Neuronal stem cell (in vitro differentiated cells): Measurements from ENCODE around the gene KCNAB3.

Experiments used
- DNase-seq: peaks from one replicate; pipeline ENCODE4 v3.0.0-alpha.2; 2013; ENCODE audit warnings: low spot score
- H2AFZ ChIP-seq: one replicate; pipeline ENCODE4 v1.6.1; 2013; ENCODE audit warnings: mild to moderate bottlenecking, low read length, inconsistent platforms
- H2AK5ac ChIP-seq: 2 replicates; pipeline ENCODE4 v1.6.1; 2013; ENCODE audit warnings: low read depth, mild to moderate bottlenecking, inconsistent platforms, low read length, moderate library complexity, mixed read lengths
- H2BK120ac ChIP-seq: 2 replicates; pipeline ENCODE4 v1.6.1; 2013; ENCODE audit warnings: low read depth, mild to moderate bottlenecking, inconsistent platforms, low read length, moderate library complexity, mixed read lengths
- H2BK12ac ChIP-seq: one replicate; pipeline ENCODE4 v1.6.1; 2013; ENCODE audit warnings: low read length, inconsistent platforms
- H2BK15ac ChIP-seq: 2 replicates; pipeline ENCODE4 v1.6.1; 2013; ENCODE audit warnings: mild to moderate bottlenecking, low read length, inconsistent platforms, mixed read lengths
- H2BK5ac ChIP-seq: one replicate; pipeline ENCODE4 v1.6.1; 2013; ENCODE audit warnings: inconsistent platforms, mild to moderate bottlenecking, low read length, moderate library complexity
- H3K14ac ChIP-seq: one replicate; pipeline ENCODE4 v1.6.1; 2013; ENCODE audit warnings: low read length, inconsistent platforms
- H3K18ac ChIP-seq: 2 replicates; pipeline ENCODE4 v1.6.1; 2013; ENCODE audit warnings: low read length, inconsistent platforms
- H3K23ac ChIP-seq: 2 replicates; pipeline ENCODE4 v1.6.1; 2013; ENCODE audit warnings: low read depth, mild to moderate bottlenecking, mixed read lengths, low read length, inconsistent platforms; ENCODE audit not compliant: poor library complexity
- H3K27ac ChIP-seq: replicated peaks from 3 replicates; pipeline ENCODE4 v1.5.1; 2013; ENCODE audit warnings: low read length, inconsistent platforms
- H3K27me3 ChIP-seq, 3 experiments: 2 replicates each; pipeline ENCODE4 v1.6.1; 2013; ENCODE audit warnings: low read length in 3 of 3, mild to moderate bottlenecking in 2 of 3, inconsistent platforms in 1 of 3, low read depth in 1 of 3, mixed read lengths in 1 of 3, moderate library complexity in 1 of 3; ENCODE audit not compliant: control insufficient read depth in 3 of 3, insufficient read depth in 3 of 3
- H3K36me3 ChIP-seq, 2 donors: replicated peaks in 1 of 2; 2 replicates each; pipeline ENCODE4 v1.6.1; 2013; ENCODE audit warnings: low read length in 2 of 2; ENCODE audit not compliant: control insufficient read depth in 2 of 2, insufficient read depth in 2 of 2
- H3K4ac ChIP-seq: 2 replicates; pipeline ENCODE4 v1.6.1; 2013; ENCODE audit warnings: inconsistent platforms, mild to moderate bottlenecking, low read length, moderate library complexity
- H3K4me1 ChIP-seq, 2 donors: 1 replicate in 1 of 2; 2 replicates in 1 of 2; pipeline ENCODE4 v1.6.1; 2013; ENCODE audit warnings: low read length in 2 of 2, low read depth in 1 of 2; ENCODE audit not compliant: control insufficient read depth in 2 of 2, insufficient read depth in 1 of 2
- H3K4me2 ChIP-seq: one replicate; pipeline ENCODE4 v1.6.1; 2013; ENCODE audit warnings: mild to moderate bottlenecking, low read length, inconsistent platforms; ENCODE audit not compliant: insufficient read depth, poor library complexity, severe bottlenecking
- H3K4me3 ChIP-seq, 2 donors: 2 replicates each; pipeline ENCODE4 v1.5.1; 2013; ENCODE audit warnings: low read length in 2 of 2, mild to moderate bottlenecking in 2 of 2, inconsistent platforms in 1 of 2, moderate library complexity in 1 of 2
- H3K79me1 ChIP-seq: one replicate; pipeline ENCODE4 v1.6.1; 2013; ENCODE audit warnings: low read depth, mild to moderate bottlenecking, inconsistent platforms, low read length, moderate library complexity
- H3K9ac ChIP-seq: one replicate; pipeline ENCODE4 v1.6.1; 2013; ENCODE audit warnings: mild to moderate bottlenecking, low read depth, low read length, inconsistent platforms; ENCODE audit not compliant: poor library complexity
- H3K9me3 ChIP-seq, 2 donors: replicated peaks in 1 of 2; 2 replicates each; pipeline versions ENCODE3 to v1.6.1; 2013; ENCODE audit warnings: low read length in 2 of 2, mild to moderate bottlenecking in 2 of 2, inconsistent platforms in 1 of 2, low read depth in 1 of 2, mixed read lengths in 1 of 2, moderate library complexity in 1 of 2; ENCODE audit not compliant: control insufficient read depth in 2 of 2, insufficient read depth in 1 of 2
- H4K8ac ChIP-seq: one replicate; pipeline ENCODE4 v1.6.1; 2013; ENCODE audit warnings: low read depth, mild to moderate bottlenecking, inconsistent platforms, low read length, moderate library complexity
- H4K91ac ChIP-seq: one replicate; pipeline ENCODE4 v1.6.1; 2013; ENCODE audit warnings: low read length, low read depth, mild to moderate bottlenecking, inconsistent platforms; ENCODE audit not compliant: poor library complexity
- WGBS, 2 donors: extraction: QIAGEN DNeasy Blood & Tissue Kit; methylation state at CpG; one replicate each; pipeline ENCODE4 v1.1.7; 2013; ENCODE audit warnings: missing lambda C conversion rate in 2 of 2, mixed read lengths in 1 of 2; ENCODE audit not compliant: insufficient read length in 2 of 2, insufficient replicate concordance in 1 of 2; ENCODE audit errors: extremely low coverage in 2 of 2; 5-methylcytosine and 5-hydroxymethylcytosine counted together

KCNAB3 gene

DNA sequence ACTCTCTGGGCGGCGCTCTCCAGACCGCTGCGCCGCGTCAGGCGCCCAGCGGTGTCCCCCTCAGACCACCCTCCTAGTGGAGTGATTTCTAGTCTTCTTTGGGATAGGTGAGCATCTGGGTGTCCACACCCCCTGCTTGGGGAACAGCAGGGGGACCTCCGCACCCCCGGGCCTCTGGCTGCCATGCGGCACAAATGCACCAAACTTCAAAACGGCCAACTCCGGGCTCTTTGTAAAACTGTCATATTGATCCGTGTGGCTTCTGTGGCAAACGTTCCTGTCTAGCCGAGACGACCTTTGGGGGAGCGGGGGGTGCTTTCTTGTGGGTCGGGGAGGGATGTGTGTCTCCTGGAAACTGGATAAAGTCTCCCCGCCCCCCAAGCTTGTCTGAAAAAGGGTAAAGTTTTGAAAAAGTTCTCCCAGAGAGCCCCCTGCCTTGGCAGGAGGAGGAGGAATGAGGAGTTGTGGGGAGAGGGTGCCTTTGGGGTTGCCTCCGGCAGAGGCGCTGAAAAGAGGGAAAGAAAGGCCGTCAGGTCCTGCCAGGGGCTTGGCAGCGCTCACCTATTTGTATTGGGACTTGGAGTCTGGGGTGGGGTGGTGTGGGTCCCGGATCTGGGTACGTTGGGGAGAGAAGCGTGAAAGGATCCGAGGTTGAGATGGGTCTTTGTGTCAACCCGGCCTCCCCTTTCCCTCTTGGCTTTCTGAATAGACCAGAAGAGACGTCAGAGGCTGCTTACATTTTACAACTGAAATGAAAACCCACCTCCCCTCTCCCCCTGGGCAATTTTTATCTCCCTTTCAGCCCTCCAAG lies 43.2 kb downstream of the KCNAB3 start:
- peak overlapping the region; percentile 11 for H2AK5ac ChIP-seq
- no peak overlapping the region for H4K8ac ChIP-seq
- no CpG with 5 or more reads among the region's 30 CpGs for WGBS, 2 donors
- H3K9me3 ChIP-seq = no peaks in the 10 kb centered on the region
- peaks cover 0 to 3% (median 0%) of the 10 kb centered on the region in 3 experiments for H3K27me3 ChIP-seq
- no peak overlapping the region for H4K91ac ChIP-seq
- H3K18ac ChIP-seq = peak overlapping the region; percentile 4
- no peak overlapping the region for H3K23ac ChIP-seq
- H3K4me2 ChIP-seq = peak overlapping the region; percentile 100
- peak; percentile 29 for DNase-seq
- H3K9ac ChIP-seq = peak overlapping the region; percentile 18
- peaks cover 5 to 37% of the 10 kb centered on the region in 2 donors for H3K36me3 ChIP-seq
- no peak overlapping the region for H2BK12ac ChIP-seq
- peak overlapping the region; percentile 96 for H2BK5ac ChIP-seq
- H3K4me3 ChIP-seq = peak overlapping the region; percentile 67 to 90
- H3K4ac ChIP-seq = no peak overlapping the region
- peaks cover 31 to 32% of the 10 kb centered on the region in 2 donors for H3K4me1 ChIP-seq
- H3K27ac ChIP-seq = no peak overlapping the region
- no peak overlapping the region for H3K14ac ChIP-seq
- no peaks in the 10 kb centered on the region for H3K79me1 ChIP-seq
- no peak overlapping the region for H2BK120ac ChIP-seq
- H2BK15ac ChIP-seq = no peak overlapping the region
- peak overlapping the region; percentile 84 for H2AFZ ChIP-seq

- no CpG with 5 or more reads among the region's 64 CpGs for WGBS, 2 donors
Measured at GRCh38 chr17:7885367-7886226, 44.1 kb downstream of the KCNAB3 start.

GRCh38 chr17:7884581-7885366 lies 44.9 kb downstream of the KCNAB3 start:
- Histone ChIP-seq H2BK12ac (no peak overlapping the region), H2AFZ (peak overlapping the region; percentile 84), H3K9ac (peak overlapping the region; percentile 46), H3K14ac (no peak overlapping the region), H2AK5ac (no peak overlapping the region), H3K18ac (peak overlapping the region; percentile 99), H3K27ac (no peak overlapping the region), H3K4me1 (peaks cover 28 to 31% of the 10 kb centered on the region in 2 donors), H4K8ac (no peak overlapping the region), H3K4me2 (peak overlapping the region; percentile 100), H3K4ac (no peak overlapping the region), H4K91ac (no peak overlapping the region), H2BK15ac (peak overlapping the region; percentile 42), H3K9me3 (no peaks in the 10 kb centered on the region), H3K27me3 (peaks cover 0 to 3% (median 0%) of the 10 kb centered on the region in 3 experiments), H2BK5ac (no peak overlapping the region), H3K23ac (no peak overlapping the region), H3K36me3 (peaks cover 5 to 38% of the 10 kb centered on the region in 2 donors), H2BK120ac (no peak overlapping the region), H3K79me1 (no peaks in the 10 kb centered on the region), H3K4me3 (peak overlapping the region; percentile 67 to 90)
- DNase-seq = no peak
- no CpG with 5 or more reads among the region's 100 CpGs for WGBS, 2 donors

More at GRCh38 chr17:7885367-7886226, 44.1 kb downstream of the KCNAB3 start:
- H3K4me1 ChIP-seq = peaks cover 31 to 32% of the 10 kb centered on the region in 2 donors
- H3K18ac ChIP-seq = peak overlapping the region; percentile 99
- H2BK120ac ChIP-seq = no peak overlapping the region
- no peak overlapping the region for H4K91ac ChIP-seq
- DNase-seq = peak; percentile 70
- peaks cover 0 to 3% (median 0%) of the 10 kb centered on the region in 3 experiments for H3K27me3 ChIP-seq
- peak overlapping the region; percentile 92 for H3K14ac ChIP-seq
- H2BK5ac ChIP-seq = peak overlapping the region; percentile 96
- peak overlapping the region; percentile 100 for H3K4me2 ChIP-seq
- no peak overlapping the region for H4K8ac ChIP-seq
- peak overlapping the region; percentile 98 for H3K9ac ChIP-seq
- peak overlapping the region; percentile 84 for H2AFZ ChIP-seq
- H3K4me3 ChIP-seq = peak overlapping the region; percentile 67 to 90
- peaks cover 4 to 37% of the 10 kb centered on the region in 2 donors for H3K36me3 ChIP-seq
- peak overlapping the region; percentile 73 for H2BK15ac ChIP-seq
- no peaks in the 10 kb centered on the region for H3K79me1 ChIP-seq
- H3K27ac ChIP-seq = no peak overlapping the region
- H2BK12ac ChIP-seq = peak overlapping the region; percentile 96
- H3K9me3 ChIP-seq = no peaks in the 10 kb centered on the region
- peak overlapping the region; percentile 67 for H3K4ac ChIP-seq
- peak overlapping the region; percentile 79 for H2AK5ac ChIP-seq
- H3K23ac ChIP-seq = peak overlapping the region; percentile 98
